Measurements from ENCODE around the gene RSPH3. TPM values are rescaled to one million over a fixed set of nuclear protein-coding genes. Genes with fewer than 3 reads are reported as not detected.
"Not testable (repeated sequence)": the region's sequence is repeated elsewhere in the genome, so short reads cannot be mapped to it uniquely, and the experiment has no call there.

The RSPH3 gene
- total and polyA plus RNA-seq, 10 of the 15 experiments (the other 5 are each of a cell fraction or from before 2014, with no cell fraction given) = 0.40 to 3.5 (median 1.4) TPM

DNA sequence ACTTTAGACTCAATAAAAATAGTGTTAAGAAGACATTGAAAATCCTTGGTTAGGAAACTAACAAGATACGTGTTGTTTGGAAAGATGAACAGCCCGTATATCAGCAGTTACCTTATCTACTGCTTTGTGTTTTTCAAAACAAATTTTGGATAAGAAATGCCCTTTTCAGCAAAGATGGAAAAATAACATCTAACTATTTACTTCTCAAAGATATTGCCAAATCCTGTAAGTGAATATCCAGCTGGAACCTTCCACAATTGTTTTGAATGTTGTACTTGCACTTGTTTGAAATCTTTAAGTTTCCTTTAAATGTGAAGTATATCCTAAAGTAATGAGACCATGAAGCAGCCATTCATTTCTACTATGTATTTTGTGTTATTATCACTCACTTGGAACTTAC, 30.2 kb upstream of the RSPH3 start (continued):
- TF ChIP-seq ZNF622 (IDR thresholded peaks at IDR 0.05) (no peak), POLR2A (IDR thresholded peaks at IDR 0.05; ENCODE audit: low read depth, low read length) (no peak), ZSCAN29 (IDR thresholded peaks at IDR 0.05) (no peak), TARDBP (IDR thresholded peaks at IDR 0.05; ENCODE audit: borderline replicate concordance) (no peak), ASH2L (IDR thresholded peaks at IDR 0.05; ENCODE audit: borderline replicate concordance, low read depth) (no peak), KLF5 (IDR thresholded peaks at IDR 0.05; ENCODE audit: partially characterized antibody) (no peak), POLR2AphosphoS2 (IDR thresholded peaks at IDR 0.05; ENCODE audit: low read depth, low read length) (no peak)

- RAD21 ChIA-PET (ENCODE audit: unreplicated experiment) = not testable (repeated sequence)
These were observed 25.2 kb upstream of the RSPH3 start for GRCh38 chr6:159025224-159025623.

GRCh38 chr6:159023893-159024292, 23.9 kb upstream of the RSPH3 start:
- ChIA-PET SMC1A (ENCODE audit: uncharacterized antibody, unreplicated experiment) (no interaction called here), RAD21 (ENCODE audit: unreplicated experiment) (no interaction called here), POLR2A (interaction anchor here (0.9 kb wide), 1 partner anchor 15 kb away, joined by 7 read pairs; no protein-coding TSS in a partner anchor), CTCF (interaction anchor here (1.0 to 2.9 kb wide), 4 partner anchors 15 to 80 kb away, joined by 3 to 13 read pairs (median 9); partner anchors contain the start of gene RSPH3)
- Histone ChIP-seq H3K4me2 (ENCODE audit: control insufficient read depth, insufficient read depth) (no peak overlapping the region), H3K27ac (ENCODE audit: control insufficient read depth, insufficient read depth) (no peak overlapping the region), H3K36me3 (ENCODE audit: control insufficient read depth in 2 of 2, insufficient read depth in 2 of 2, low read length in 1 of 2) (no peaks in the 10 kb centered on the region), H2AFZ (ENCODE audit: control insufficient read depth, low read depth, low read length) (no peak overlapping the region), H3K4me3 (no peak overlapping the region), H3K4me1 (ENCODE audit: control insufficient read depth, insufficient read depth, low read length) (no peaks in the 10 kb centered on the region), H3K9ac (ENCODE audit: control insufficient read depth, insufficient read depth, low read length) (no peak overlapping the region), H3K27me3 (replicated peaks in 1 of 2; ENCODE audit: control insufficient read depth in 2 of 2, insufficient read depth in 2 of 2, low read length in 1 of 2) (no peaks in the 10 kb centered on the region), H3K9me3 (replicated peaks; ENCODE audit: control insufficient read depth, insufficient read depth, low read length) (peaks cover 13% of the 10 kb centered on the region; the same call in 2 of the 3 replicates), H4K20me1 (ENCODE audit: control insufficient read depth, insufficient read depth) (no peaks in the 10 kb centered on the region), H3K79me2 (ENCODE audit: control insufficient read depth, insufficient read depth, low read length) (no peaks in the 10 kb centered on the region)
- DNase-seq (ENCODE audit: low read depth, low spot score) (no peak), ATAC-seq (peak; percentile 63), FAIRE-seq (no peak)
- intact Hi-C loops (cut with micrococcal nuclease; ENCODE audit: unreplicated experiment) (no loop called here), in situ Hi-C loops (cut with MboI) (loop anchor here (25.0 kb wide), 1 partner anchor 438 kb away; no protein-coding TSS in a partner anchor)
- WGBS (ENCODE audit: insufficient coverage, insufficient replicate concordance, low lambda C conversion rate, missing lambda C conversion rate) = 6% methylated on average over 4 of the region's 4 CpGs
- no TSS peak for BruUV-seq (replicated peaks)
- TF ChIP-seq IKZF2 (IDR thresholded peaks at IDR 0.05) = peak; percentile 42 to 47; a peak in 2 of 4 replicates
- no peak for TF ChIP-seq KLF5 (IDR thresholded peaks at IDR 0.05; ENCODE audit: partially characterized antibody)
- TF ChIP-seq, protein P1, sequence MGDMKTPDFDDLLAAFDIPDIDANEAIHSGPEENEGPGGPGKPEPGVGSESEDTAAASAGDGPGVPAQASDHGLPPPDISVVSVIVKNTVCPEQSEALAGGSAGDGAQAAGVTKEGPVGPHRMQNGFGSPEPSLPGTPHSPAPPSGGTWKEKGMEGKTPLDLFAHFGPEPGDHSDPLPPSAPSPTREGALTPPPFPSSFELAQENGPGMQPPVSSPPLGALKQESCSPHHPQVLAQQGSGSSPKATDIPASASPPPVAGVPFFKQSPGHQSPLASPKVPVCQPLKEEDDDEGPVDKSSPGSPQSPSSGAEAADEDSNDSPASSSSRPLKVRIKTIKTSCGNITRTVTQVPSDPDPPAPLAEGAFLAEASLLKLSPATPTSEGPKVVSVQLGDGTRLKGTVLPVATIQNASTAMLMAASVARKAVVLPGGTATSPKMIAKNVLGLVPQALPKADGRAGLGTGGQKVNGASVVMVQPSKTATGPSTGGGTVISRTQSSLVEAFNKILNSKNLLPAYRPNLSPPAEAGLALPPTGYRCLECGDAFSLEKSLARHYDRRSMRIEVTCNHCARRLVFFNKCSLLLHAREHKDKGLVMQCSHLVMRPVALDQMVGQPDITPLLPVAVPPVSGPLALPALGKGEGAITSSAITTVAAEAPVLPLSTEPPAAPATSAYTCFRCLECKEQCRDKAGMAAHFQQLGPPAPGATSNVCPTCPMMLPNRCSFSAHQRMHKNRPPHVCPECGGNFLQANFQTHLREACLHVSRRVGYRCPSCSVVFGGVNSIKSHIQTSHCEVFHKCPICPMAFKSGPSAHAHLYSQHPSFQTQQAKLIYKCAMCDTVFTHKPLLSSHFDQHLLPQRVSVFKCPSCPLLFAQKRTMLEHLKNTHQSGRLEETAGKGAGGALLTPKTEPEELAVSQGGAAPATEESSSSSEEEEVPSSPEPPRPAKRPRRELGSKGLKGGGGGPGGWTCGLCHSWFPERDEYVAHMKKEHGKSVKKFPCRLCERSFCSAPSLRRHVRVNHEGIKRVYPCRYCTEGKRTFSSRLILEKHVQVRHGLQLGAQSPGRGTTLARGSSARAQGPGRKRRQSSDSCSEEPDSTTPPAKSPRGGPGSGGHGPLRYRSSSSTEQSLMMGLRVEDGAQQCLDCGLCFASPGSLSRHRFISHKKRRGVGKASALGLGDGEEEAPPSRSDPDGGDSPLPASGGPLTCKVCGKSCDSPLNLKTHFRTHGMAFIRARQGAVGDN (IDR thresholded peaks at IDR 0.05) = no peak
- no peak for TF ChIP-seq NFYB (IDR thresholded peaks at IDR 0.05; ENCODE audit: insufficient read depth, low read depth, low read length)
- TF ChIP-seq BHLHE40 (IDR thresholded peaks at IDR 0.05; ENCODE audit: borderline replicate concordance in 1 of 2, low read depth in 2 of 2, low read length in 1 of 2) = peak in 1 of 2 experiments; percentile 38; a peak in 1 of 4 replicates
- TF ChIP-seq EZH2 (IDR thresholded peaks at IDR 0.05; ENCODE audit: borderline replicate concordance, control insufficient read depth, low read depth, low read length) = no peak
- TF ChIP-seq CHD4 (IDR thresholded peaks at IDR 0.05) = no peak

More at GRCh38 chr6:159025224-159025623, 25.2 kb upstream of the RSPH3 start:
- H2AFZ ChIP-seq (ENCODE audit: control insufficient read depth, low read depth, low read length); H3K27me3 ChIP-seq (replicated peaks in 1 of 2; ENCODE audit: control insufficient read depth in 2 of 2, insufficient read depth in 2 of 2, low read length in 1 of 2); ATAC-seq; BruUV-seq (replicated peaks); H3K4me1 ChIP-seq (ENCODE audit: control insufficient read depth, insufficient read depth, low read length); H4K20me1 ChIP-seq (ENCODE audit: control insufficient read depth, insufficient read depth); H3K27ac ChIP-seq (ENCODE audit: control insufficient read depth, insufficient read depth); FAIRE-seq; in situ Hi-C loops (cut with MboI); POLR2A ChIA-PET; H3K9ac ChIP-seq (ENCODE audit: control insufficient read depth, insufficient read depth, low read length); H3K4me2 ChIP-seq (ENCODE audit: control insufficient read depth, insufficient read depth); SMC1A ChIA-PET (ENCODE audit: uncharacterized antibody, unreplicated experiment); H3K79me2 ChIP-seq (ENCODE audit: control insufficient read depth, insufficient read depth, low read length); H3K4me3 ChIP-seq; DNase-seq (ENCODE audit: low read depth, low spot score); intact Hi-C loops (cut with micrococcal nuclease; ENCODE audit: unreplicated experiment); H3K36me3 ChIP-seq (ENCODE audit: control insufficient read depth in 2 of 2, insufficient read depth in 2 of 2, low read length in 1 of 2): not testable (repeated sequence)
- CTCF ChIA-PET = interaction anchor here (1.0 to 1.7 kb wide), 2 partner anchors 14 to 25 kb away, joined by 3 to 6 read pairs; partner anchors contain the start of gene RSPH3
- H3K9me3 ChIP-seq (replicated peaks; ENCODE audit: control insufficient read depth, insufficient read depth, low read length) = peaks cover 13% of the 10 kb centered on the region; the same call in 2 of the 3 replicates
- 92% methylated on average over 1 of the region's 1 CpG for WGBS (ENCODE audit: insufficient coverage, insufficient replicate concordance, low lambda C conversion rate, missing lambda C conversion rate)

Data from GM12878 (cell line).